Globus pallidus (tissue), 1 donor: ENCODE data around the gene HLA-DQA1.
A peak's percentile ranks its signal among the peaks of the same experiment; 100 is the strongest.
"Not testable (repeated sequence)": the region's sequence is repeated elsewhere in the genome, so short reads cannot be mapped to it uniquely, and the experiment has no call there.

Experiments
- DNase-seq: peaks from one replicate; pipeline ENCODE4 v3.0.0-alpha.2; 2015; ENCODE audit warnings: low spot score

Gene HLA-DQA1

DNA sequence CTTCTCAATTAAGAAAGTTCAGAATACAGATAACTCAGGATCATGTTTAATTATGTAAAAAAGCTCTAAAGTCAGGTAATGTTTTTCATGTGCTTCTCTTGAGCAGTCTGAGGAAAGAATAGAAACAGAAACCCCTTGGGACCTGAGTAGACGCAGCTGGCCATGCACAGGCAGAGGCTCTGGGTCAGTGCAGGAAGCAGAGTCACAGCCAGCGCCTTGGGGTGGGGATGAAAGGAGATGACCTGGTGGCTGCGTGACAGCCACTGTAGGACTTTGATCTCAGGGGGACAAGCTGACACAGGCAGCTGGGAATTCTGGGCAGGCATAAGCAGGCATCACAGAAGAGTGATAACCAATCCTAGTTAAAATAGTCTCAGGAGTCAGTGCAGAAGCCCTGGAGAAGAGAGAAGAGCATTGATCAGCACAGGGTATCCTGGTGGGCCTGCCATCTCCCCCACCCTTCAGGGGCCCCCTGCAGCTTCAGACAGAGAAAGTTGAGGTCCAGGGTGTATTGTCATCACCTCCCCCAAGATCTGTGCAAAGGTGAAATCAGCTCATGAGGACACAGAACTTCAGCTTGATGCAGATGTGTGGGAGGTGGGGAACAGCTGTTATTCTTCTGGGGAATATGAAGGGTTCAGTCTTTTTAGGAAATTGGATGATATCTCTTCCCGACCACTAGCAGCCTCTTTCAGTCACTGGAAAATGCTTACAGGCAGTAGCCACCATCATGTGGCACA is 22.8 kb downstream of the HLA-DQA1 start:
- DNase-seq, result no peak

DNA sequence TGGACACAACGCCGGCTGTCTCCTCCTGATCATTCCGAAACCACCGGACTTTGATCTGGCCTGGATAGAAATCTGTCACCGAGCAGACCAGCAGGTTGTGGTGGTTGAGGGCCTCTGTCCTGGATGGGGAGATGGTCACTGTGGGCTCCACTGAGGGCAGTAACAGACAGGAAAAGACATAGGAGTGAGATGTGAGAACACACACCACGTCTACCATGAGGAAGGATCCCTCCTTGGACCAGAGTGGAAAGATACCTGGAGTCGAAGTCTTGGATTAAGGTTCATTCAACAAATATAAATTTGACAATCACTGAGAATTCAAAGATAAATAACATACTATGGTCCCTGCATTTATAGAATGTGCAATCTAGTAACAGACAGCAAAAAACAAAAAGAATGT is 24.9 kb downstream of the HLA-DQA1 start:
- no peak for DNase-seq

DNA sequence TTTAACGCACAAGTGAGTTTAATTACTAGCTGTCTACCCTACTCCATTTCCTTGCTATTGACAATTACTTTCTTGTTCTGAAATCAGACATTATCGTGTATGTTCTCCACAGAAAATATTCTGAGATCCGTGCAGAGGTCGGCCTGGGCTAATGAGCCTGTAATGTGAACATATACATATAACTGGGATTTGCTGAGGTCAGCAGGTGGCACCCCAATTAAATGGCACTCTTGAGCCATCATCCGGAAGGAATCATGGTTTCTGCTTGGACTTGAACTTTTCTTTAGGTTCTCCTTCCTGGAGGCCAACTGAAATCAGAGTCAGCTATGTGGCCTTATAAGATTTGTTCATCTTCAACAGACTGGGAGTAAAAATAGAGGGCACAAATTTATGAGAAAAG is 25.6 kb downstream of the HLA-DQA1 start:
- no peak for DNase-seq

DNA sequence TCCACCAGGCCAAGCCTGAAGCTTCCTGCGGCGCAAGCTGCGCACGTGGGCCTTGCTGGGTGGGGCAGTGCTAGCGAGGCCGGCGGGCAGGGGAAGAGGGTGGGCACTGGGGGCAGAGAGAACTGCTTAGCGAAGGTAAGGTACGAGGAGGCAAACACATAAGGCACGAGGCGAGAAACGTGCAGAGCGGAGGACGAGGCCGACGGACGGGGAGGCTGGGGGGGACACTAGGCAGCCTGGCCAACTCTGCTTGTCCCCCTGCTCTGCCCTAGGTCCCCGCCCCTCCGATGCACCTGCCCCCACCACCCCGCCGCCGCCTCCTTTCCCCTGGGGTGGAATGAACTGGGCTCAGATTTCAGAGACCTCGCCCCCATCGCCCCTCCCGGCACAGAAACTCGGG is 27.1 kb downstream of the HLA-DQA1 start:
- DNase-seq, result no peak

DNA sequence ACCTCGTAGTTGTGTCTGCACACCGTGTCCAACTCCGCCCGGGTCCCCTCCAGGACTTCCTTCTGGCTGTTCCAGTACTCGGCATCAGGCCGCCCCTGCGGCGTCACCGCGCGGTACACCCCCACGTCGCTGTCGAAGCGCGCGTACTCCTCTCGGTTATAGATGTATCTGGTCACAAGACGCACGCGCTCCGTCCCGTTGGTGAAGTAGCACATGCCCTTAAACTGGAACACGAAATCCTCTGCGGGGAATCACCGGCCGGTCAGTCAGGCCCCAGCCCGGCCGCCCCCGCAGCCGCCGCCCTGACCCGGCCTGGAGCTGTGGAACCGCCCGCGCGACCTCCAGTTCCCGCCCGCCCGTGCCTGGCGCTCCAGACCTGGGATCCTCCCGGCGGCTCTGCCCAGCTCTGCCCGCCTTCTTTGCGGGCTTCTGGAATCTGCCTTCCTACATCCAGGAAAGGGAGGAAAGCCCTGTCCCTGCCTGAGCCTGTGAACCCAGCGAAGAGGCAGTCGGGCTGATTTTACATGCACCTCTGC is 27.7 kb downstream of the HLA-DQA1 start:
- no peak for DNase-seq

DNA sequence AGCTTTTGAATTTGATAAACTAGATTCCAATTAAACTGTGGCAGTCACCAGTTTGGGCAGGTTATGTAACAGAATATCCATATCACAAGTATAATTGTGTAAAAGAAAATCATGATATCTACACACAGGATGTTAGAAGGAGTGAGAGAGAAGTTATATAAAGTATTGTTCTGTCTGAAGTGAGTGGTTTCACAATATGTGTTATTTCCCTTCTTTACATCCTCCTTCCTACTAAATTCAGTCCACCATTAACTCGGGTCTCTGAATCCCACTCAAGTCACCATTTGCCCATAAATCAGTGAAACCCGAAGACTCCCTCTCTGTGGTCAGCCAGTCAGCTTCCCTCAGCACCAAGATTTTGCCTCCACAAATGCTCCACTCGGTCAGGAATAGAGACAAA is 28.5 kb downstream of the HLA-DQA1 start:
- no peak for DNase-seq

DNA sequence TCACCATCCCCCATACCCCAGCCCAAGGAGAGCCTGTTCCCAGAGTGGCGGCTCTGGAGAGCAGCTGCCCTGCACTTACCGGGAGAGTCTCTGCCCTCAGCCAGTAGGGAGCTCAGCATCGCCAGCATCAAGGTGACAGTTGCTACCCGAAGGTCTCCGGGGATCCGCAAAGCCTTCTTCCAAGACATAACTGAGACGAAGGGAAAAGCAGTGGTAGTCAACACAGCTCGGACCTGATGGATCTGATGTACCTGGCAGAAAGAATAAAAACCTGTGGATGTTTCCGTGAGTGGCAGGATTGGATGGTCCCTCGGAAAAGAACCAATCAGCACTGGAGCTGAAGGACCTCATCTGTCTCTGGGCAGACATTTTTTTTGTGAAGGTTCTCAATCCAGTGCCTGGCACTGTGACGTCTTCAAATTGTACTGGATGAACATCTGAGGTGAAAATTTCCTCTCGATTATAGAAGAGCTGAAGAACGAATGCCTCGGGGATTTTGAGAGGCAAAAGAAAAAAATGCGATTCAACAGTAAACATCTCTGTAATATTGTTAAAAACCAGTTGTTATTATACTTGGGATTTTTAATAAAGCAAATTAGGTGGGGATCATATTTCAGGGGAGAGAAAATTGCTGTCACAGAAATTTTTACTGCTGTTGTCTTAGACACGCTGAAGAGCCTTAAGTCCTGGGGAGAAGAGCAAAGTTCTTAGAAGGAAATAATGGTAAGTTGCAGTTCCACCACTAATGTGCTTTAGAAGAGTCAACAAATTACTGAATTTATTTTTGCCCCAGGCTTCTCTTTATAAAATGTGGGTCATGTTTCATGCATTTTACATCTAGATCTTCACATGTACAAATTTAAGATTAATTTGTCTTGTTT is 29.5 kb downstream of the HLA-DQA1 start, which contains the start of gene HLA-DQB1:
HLA-DQB1 (minus strand) TSS at position 238 of the 881 bp plus-strand sequence; CDS start at position 188, 50 bp downstream.
- peak; percentile 60 for DNase-seq

DNA sequence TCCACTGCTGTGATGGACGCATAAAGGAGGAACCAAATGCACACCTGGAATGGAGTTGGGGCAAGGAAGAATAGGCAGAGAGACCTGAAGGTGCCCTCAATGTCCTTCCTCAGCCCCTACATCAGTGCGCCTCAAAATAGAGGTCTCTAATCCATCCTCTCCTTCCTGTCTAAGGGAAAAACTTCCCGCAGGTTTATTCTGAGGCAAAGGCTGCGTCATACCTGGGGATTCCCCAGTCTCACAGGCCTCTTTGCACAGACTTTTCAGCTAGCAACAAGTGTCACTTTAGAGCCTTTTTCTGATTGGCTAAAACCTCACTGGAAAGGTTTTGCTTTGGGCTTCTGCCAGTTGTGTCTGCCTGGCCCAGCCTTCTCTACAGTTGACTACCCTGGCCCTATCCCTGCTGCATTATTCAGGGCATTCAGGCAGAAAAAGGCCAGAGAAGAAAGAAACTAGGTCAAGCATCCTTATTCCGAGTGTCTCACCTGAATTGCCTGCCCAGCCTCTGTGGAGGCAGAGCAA is 31.1 kb downstream of the HLA-DQA1 start:
- DNase-seq, result peak; percentile 49

DNA sequence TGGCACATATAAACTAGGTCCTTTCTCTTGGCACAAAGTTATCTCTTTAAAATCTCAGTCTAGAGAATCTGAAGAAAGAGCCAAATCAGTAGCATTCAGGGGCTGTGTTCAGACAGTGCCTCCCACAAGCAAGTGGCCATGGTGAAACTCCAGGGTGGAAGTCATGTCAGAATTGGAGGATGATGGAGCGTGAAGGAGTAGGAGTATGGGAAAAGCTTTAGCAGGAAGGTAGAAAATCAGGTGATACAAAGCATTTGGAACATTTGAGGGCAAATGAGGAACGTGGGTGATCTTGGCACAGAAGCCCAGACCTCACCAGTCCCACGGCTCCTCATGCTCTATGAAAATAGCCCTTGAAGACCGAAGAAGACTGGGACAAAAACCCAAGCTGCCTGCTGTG is 32.0 kb downstream of the HLA-DQA1 start:
- DNase-seq, result no peak

DNA sequence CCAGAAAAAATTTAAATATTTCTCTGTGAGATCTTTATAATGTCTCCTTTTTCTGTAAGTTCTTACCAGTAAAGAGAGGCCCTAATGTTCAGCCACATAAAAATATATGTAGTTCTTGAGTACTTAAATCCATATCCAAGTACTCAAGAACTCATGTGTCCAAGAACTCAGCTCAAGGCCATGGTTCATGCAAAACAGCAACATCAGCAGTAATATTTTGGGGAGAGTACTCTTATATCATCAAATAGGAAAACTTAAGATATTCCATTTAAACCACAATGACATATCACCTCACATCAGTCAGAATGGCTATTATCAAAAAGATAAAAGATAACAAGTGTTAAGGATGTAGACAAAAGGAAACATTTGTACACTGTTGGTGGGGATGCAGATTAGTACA is 32.7 kb downstream of the HLA-DQA1 start:
- no peak for DNase-seq

DNA sequence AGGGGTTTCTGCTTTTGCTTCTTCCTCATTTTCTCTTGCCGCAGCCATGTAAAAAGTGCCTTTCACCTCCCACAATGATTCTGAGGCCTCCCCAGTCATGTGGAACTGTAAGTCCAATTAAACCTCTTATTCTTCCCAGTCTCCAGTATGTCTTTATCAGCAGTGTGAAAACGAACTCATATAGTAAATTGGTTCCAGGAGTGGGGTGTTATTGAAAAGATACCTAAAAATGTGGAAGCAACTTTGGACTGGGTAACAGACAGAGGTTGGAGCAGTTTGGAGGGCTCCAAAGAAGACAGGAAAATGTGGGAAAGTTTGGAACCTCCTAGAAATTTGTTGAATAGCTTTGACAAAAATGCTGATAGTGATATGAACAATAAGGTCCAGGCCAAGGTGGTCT is 34.7 kb downstream of the HLA-DQA1 start:
- DNase-seq, result not testable (repeated sequence)

DNA sequence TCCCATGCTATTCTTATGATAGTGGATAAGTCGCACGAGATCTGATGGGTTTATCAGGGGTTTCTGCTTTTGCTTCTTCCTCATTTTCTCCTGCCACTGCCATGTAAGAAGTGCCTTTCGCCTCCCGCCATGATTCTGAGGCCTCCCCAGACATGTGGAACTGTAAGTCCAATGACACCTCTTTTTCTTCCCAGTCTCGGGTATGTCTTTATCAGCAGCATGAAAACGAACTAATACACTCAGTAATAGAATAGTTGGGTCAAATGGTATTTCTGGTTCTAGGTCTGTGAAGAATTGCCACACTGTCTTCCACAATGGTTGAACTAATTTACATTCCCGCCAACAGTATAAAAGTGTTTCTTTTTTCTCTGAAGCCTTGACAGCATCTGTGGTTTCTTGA is 36.9 kb downstream of the HLA-DQA1 start:
- not testable (repeated sequence) for DNase-seq

DNA sequence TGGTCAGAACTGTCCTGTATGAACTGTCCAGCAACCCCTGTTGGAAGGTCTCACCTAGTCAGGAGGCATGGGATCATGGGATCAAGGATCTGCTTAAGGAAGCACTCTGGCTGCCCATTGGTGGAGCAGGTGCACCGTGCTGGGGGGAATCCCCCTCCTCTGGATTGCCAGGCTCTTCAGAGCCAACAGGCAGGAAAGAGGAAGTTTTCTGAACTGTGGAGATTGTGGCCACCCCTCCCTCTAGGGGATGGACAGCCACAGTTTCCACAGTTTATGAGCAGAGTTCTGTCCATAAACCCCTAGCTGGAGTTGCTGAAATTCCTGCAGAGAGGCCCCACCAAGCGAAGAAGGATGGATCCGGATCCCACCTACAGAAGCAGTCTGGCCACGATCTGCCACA is 42.3 kb downstream of the HLA-DQA1 start:
- no peak for DNase-seq

DNA sequence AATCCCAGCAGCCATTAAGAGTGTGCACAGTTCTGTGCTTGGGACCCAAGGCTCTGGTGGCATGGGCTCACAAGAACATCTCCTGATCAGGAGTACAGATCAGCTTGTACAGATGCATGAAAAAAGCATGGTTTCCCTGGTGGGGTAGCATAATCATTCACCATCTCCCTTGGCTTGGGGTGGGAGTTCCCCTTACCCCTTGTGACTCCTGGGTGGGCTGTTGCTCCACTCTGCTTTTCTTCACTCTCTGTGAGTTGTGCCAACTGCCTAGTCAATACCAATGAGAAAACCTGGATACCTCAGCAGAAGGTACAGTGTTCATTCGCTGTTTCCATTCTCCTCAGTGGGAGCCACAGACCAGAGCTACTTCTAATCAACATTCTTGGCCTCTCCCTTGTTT is 42.8 kb downstream of the HLA-DQA1 start:
- DNase-seq, result no peak

DNA sequence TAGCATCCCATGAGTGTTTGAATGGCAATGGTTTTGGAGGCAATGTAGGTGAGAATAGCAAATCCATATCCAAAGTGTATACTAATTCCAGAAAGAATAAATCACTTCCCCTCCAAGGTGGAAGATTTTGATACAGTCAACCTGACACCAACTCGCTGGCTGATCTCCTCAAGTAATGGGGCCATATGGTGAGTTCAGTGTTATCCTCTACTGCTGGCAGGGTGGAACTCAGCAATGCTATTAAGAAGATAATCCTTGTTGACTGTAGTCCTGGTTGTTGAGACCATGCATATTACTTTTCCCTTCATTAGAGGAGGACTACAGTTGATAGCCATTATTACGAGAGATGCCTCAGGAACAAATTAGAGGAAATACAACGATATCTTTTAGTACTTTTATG is 47.0 kb downstream of the HLA-DQA1 start:
- no peak for DNase-seq

DNA sequence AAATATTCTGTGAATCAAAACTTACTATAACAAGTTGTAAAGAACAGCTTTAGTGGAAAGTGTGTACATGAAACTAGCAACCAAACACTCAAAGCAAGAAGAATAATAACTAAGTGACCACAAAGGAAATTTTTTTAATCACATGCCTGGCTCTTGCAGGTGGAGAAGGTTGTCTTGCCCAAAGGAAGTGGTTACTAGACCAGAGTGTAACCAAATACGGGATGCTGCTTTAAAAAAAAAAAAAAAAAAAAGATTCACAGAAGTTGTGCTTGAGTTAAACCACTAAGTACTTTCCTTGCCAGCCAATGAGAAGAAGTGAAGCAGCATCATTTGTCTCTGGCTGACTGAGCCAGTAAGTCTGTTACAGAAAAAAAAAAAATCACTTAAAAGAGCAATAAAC is 48.4 kb downstream of the HLA-DQA1 start:
- no peak for DNase-seq

DNA sequence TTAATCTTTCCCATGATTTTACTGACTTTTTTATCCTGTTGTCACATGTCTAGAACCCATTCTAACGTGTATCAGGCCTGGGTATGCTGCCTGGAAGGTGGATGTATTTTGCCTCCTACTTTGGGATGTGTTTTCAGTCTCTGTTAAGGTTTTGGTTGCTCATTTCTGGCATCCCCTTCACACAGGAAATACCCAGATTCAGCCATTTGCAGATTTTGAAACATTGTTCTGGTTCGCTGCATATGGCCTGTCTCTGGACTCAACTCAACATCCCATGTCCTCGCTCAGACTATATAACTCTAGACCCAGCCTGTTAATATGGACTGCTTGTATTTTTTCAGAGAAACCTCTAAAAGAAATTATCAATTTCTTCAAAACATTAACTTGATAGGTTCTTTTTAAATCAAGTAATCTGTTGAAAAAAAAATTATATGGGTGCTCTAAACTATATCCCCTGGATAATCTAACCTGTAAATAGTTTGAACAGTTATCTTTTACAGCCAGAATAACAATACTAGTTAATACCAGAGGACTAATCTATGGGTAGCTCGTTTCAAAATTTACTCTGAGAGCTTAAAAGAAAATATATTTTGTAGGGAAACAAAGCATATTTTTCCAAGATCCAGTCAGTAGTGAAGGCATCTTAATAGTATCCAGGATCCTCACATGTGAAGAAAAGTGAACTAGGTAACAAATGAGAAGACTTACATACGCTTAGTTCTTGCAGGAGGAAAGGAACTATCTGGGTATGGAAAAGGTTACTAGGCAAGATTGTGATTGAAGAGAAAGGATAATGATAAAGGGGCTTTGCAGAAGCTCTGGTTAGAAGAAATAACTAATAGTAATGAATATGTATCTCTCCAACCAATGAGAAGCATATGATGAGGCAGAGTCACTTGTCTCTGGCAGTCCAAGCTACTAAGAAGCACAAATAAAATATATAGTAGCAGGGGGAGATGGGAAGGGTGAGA is 52.6 kb downstream of the HLA-DQA1 start:
- DNase-seq, result no peak

DNA sequence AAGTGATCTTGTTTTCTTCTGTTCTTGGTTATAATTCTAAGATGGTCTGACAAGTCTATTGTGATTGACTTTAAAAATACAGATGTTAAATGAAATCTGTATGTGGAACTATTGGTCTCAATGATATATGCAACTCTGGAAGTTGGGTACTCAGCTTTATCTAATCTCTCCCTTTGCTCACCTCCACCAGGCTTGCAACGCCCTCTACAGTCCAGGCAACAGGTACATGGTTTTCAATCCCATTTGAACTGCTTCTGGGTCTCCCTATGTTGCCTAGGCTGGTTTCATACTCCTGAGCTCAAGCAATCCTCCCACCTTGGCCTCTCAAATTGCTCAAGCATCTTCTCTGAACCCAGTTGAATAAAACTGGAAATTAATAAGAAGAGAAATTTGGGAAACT is 54.8 kb downstream of the HLA-DQA1 start:
- DNase-seq, result no peak
